Activated CD4-positive, alpha-beta T cell treated with anti-CD3 and anti-CD28 coated beads for 1 hour (primary cell): ENCODE results near the gene MAFG.
A peak's percentile ranks its signal among the peaks of the same experiment; 100 is the strongest.

ENCODE experiments used
- DNase-seq: peaks from one replicate; pipeline ENCODE4 v3.0.0-alpha.2; 2020

Gene MAFG

DNA sequence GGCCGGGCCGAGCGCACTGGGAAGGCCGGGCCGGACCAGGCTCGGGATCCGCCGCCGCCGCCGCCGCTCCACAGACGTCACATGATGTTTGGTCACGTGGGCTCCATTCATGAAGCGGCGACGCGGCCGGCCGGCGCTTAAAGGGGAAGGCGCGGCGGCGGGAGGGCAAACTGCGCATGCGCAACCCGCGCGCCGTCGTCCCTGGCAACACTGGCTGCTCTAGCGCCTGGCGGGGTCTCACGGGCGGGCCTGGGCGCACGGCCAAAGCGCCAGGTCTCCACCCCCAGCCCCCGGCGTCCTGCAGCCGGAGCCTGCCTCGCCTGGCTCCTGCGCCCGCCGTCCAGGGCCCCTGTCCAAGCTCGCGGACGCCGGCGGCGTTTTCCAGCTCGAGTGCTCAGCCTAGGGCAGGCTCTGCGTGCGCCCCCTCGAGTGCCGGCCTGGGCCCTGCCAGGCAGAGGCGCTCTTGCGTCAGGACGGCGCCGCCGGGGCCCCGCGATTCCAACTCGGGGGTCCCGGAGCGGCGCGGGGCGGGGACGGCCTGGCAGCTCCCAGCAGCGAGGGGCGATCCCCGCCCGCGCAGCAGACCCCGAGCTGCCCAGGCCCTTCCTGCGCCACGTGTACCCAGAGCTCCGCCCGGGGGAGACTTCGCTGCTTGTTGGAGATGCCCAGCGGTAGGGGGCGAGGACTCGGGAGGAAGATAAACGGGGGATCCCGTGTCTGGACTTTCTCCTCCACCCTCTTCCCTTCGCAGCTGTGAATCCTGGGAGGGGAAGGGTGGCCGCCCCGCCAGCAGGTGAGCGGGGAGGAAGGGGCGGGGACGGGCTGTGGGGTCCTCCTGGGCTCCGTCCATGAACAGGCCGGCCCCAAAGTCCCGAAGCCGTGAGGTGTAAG, at the start of gene MAFG:
Gene MAFG, minus strand, starts transcription at position 83 of the 891 bp plus-strand sequence. CDS start 4,550 bp downstream, outside the sequence.
- DNase-seq = peak; percentile 86

DNA sequence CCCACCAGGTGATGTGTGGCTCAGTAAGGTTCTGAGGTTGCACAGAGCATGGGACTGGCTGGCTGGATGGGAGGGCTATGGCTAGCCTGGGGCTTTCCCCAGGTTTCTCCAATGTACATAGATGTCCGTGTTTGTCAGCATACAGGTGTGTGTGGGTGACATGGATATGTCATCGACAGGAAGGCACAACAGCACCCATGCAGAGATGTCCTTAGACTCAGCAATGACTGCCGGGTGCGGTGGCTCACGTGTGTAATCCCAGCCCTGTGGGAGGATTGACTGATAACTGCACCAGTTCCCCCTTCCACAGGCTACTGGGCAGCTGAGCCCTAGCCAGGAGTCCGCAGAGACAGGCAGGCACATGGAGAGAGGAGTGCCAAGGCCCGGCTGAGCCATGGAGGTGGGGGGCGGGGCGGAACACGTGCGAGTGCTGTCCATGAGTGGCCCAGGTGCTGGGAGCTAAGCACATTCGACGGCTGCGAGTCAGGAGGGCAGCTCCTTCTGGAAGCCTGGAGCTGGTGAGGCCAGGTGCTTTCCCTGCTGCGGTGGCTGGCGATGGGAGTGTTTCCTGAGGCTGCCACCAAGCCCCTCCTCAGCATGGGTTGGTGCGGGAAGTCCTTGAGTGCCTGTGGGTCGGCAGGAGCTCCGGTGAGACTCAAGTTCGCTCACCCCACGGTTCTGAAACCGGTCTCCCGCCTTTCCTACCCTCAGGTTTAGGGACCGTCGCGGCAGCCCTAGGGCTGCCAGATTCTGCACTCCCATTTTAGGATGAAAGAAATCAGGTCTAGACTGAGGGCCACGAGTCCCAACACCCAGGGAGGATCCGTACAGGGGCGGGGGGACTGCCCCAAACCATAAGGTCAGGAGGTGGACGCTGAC, 49.0 kb upstream of the MAFG start:
- no peak for DNase-seq

DNA sequence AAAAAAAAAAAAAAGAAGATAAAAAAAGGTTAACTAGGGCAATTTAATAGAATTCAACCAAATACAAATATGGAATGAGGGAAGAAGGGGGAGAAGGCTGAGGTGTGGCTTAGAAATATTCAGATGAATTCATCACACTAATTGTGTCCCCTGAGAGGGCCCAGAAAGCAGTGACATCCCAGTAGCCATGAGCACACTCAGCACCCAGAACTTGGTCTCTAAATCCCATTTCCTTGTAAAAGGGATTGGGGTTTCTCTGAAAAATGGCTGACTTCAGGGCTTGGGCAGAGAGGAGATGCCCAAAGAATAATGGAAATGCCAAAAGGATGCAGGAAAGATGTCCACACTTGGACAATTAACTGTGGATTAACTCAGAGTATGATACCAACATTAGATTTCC, 45.9 kb upstream of the MAFG start:
- no peak for DNase-seq

DNA sequence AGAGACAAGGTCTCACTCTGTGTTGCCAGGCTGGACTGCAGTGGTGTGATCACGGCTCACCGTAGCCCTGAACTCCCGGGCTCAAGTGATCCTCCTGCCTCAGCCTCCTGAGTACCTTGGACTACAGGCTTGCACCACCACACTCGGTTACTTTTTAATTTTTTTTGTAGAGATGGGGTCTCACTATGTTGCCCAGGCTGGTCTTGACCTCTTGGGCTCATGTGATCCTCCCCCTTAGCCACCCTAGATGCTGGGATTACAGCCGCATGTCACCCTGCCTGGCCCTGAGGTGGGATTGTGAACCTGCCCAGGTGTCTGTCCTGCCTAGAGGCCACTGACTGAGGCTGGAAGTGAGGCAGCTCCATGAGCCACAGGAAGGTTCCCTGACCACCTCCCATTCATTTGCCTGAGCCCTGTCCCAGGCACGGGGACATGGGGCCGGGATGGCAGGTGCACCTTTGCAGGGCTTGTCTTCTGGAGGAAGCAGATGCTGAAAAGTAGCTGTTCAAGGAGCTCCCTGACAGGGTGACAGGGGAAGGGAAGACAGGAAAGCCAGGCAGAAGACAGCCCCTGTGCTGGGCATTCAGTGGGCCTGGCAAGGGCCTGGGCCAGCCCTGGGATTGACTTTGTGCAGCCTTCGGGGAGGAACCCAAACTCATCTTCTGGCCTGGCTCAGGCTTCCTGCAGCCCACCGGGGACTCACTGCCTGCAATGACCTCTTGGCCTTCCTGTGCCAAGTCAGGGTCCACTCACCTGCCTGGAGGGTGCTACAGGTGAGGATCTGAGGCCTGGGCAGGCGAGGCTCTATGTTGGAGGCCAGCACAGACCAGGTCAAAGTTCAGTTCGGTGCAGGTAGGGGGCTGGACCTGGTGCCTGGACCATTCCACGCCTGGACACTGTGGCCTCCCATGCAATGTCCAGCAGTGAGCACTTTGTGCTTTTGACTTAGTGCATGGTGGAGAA, 41.6 kb upstream of the MAFG start:
- DNase-seq = no peak

DNA sequence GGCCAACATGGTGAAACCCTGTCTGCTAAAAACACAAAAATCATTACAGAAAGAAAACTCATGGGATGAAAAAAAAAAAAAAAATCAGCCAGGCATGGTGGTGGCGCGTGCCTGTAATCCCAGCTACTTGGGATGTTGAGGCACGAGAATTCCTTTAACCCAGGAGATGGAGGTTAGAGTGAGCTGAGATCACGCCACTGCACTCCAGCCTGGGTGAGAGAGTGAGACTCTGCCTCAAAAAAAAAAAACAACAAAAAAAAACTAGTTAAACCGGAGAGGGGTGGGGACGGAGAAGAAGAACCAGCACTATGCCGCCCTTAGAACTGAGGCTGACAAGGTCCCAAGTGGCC, 40.8 kb upstream of the MAFG start:
- no peak for DNase-seq

DNA sequence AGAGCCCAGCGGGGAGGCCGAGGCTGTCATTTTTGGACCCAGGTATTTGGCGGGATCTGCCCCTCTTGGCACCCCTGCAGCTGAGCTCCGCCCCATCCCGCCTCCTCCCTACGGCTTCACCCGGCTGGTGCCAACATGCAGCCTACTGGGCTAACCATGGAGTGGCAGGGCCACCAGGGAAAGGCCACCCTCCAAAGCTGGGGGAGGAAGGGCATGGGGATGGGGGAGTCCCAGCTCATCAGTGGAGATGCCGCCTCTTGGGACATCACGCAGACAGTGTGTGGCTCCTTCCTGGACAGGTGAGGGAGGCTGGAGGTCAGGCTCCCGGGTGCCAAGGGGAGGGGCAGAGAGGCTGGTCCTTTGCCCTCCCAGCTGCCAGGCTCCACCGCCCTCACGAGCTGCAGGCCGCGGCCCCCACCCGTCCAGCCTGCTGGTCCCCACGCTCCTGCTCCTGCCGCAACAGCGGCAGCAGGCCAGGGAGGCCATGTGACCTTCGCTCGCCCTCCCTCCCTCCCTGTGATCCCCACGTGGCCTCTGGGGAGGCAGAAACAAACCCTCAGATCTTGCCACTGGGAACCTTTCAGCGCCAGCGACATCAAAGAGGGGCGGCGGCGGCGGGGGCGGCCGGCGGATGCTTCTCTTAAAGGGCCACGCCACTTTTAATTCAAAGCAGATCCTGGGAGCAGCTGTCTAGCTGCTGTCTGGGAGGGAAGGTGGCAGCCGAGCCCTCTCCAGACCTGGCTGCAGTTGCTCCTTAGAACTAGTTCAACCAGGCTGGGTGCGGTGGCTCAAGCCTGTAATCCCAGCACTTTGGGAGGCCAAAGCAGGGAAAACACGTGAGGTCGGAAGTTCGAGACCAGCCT, 40.2 kb upstream of the MAFG start:
- DNase-seq = peak; percentile 78

DNA sequence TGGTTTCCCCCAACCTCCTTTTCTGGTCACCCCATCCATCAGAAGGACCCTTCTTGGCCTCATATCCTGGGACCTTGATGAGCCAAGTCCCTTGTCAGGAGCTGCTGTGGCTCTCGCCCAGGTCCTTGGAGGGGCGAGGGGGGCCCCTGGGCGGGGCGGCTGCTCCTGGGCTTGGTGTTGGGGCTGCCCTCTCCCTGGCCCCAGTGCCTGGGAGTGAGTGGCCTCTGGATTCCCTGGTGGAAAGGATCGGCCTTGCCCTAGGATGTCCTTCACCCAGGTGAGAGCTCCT, 39.7 kb upstream of the MAFG start:
- no peak for DNase-seq

DNA sequence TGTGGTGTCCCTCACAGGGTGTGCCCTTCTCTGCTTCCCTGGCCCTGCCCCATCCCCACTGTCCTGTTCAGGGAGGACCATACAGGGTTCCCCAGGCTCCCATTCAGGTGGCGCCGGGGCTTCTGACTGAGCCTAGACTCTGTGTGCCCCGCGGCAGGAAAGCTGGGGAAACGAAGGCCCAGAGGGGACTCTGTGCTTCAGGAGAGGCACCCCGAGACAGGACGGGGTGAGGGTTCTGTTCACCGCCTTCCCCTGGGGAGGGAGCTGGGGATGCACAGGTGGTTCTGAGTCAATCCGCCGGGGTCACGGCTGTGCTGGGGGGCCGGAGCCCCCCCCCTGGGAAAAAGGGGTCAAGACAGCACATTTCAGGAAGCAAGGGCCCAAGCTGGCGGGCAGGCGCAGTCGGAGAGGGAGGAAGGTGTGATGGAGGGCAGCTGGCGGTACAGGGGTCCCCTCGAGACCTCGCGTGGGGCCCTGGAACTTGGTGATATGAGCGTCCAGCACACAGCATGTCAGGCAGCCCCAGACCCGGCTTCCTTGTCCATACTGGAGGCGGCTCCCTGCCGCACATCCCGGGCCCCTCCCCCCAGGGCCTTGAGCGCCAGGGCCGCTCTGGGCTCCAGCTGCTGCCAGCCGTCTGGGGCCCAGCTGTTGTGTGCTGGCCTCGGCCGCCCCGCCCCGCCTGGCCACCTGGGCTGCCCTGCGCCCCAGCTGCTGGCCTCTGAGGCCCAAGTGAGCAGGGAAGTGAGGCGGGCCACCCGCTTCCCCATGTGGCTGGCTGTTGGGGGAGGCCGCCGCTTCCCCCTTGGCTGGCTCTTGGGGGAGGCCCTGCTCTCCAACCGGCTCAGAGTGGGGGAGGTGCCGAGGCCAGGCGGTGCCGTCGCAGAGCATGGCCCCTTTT, 39.1 kb upstream of the MAFG start:
- no peak for DNase-seq

DNA sequence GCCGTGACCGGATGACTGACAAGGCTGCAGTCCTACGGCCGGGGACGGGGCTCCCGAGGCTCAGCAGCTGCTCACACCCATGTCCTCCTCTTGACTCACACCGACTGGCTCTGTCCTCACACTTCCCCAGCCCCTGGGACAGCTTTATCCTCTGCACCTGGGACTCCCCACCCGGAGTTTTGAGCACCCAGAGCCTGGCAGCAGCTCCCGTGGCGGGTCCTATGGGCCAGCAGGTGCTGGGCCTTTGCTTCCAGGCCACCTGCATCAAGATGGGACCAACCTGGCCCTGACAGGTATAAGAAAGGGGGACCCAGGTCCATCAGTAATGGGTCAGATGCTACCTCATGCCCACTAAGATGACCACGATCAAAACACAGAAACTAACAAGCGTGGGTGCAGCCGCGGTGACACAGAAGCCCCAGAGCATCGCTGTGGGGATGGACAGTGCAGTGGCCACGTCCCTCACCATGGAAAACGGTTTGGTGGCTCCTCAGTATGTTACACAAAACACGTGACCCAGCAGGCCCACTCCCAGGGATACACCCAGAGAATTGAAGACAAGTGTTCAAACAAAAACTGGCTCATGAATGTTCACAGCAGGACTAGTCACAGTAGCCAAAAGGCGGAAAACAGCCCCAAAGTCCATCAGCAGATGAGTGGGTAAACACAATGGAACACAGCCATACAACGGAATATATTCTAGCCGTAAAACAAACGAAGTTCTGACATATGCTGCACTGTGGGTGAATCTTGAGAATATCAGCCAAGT, 36.7 kb upstream of the MAFG start:
- DNase-seq = no peak

DNA sequence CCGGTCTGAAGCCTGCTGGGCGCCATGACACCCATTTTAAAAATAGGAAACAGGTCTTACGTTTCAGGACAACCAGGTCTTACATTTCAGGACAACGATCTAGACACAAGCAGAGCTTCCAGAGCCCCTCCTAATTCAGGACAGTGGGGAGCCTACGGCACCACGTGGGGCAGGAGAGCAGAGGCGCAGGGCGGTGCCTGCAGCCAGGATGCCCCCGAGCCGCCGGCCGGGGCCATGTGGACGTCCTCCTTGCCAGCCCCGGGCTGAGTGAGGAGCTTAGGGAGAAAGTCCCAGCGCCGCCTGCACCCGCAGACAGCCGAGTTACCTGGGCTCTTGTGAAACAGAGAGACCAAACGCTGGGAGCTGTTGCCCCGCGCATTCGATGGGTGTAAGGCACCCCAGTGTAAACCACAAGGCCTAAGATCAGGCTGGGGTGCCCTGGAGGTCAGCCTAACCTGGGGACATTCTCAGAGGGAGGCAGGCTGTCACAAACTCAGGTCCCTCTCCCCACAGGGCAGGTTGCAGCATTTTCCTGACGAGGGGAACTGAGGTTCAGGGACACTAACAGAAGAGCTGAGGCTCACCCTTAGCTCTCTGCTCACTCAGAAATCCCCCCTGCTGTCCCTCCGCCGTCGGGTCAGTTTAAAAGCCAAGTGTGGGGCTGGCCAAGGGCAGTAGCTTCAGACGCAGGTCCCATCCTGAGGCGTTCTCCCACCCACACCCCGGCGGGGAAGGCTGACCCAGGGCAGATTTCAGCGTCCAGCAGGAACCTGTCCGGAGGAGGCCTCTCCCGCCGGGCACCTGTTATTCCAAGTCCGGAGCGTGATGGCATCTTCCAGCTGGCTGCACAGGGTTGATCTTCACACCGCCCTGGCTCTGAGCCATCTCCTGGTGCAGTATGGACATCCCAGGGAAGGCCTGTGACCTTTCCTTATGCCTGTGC, 35.2 kb upstream of the MAFG start:
- no peak for DNase-seq

DNA sequence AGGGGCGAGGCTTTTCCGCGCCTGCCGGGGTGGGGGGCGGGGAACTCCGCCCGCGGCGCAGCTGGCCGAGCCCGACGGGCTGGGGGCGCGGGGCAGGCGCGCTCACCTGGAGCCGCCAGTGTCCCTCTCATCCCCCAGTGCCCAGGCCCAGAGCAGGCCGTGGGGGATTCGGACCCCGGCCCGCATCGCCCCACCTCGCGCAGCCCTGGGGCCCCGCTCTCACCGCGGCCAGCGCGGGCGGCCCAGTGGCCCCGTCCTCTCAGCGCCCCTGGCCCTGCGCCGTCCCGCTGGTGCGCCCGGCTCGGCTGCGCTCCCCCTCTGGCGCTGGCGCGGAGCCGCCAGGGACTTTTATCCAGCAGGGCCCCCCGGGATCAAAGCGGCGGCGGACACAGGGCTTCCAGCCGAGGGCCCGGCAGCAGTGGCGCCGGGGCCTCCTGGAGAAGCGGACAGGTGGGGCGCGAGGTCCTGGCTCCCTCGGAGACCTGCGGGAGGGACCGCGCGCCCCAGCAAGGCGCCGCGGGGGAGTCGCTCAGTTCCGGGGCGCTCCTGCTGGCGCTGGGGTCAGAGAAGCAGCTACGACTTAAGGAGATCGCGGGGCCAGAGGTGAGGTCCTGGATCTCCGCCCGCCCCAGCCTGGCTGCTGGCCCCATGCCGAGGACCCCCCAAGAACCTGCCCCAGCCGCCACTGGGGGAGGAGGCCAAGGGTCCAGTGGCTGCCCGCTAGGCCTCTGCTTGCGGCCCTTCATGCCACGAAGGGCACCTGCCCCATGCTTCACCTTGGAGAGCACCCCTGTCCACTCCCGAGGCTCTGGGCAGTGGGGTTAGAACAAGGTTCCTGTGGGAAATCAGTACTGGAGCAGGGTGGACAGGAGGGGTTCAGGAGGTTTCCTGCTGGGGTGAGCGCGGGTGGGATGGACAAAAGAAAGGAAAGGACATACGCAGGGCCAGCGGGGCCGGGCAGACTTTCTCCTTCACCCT, 34.3 kb upstream of the MAFG start:
- DNase-seq = no peak

DNA sequence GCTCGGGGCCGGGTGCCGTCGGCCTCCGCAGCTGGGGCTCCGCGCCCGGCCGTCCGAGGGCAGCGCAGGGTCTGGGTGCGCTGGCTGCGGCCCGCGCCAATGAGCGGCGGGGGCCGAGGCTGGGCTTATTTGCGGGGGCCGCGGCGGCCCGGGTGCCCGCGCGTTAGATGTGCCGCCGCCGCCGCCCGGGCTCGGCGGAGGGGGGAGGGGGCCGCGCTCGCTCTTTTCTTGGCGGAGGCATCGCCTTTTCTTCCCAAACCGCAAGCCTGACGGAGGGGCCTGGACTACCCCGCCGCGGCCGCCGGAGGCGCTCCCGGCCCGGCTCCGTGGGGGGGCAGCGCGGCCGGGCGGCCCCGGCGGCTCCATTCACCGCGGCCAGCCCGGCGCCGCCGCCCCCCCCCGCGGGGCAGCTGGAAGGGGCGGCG, 33.6 kb upstream of the MAFG start, which contains the start of gene NOTUM:
Gene NOTUM, minus strand, starts transcription at position 101 of the 425 bp plus-strand sequence. CDS start 278 bp downstream, outside the sequence.
- no peak for DNase-seq

DNA sequence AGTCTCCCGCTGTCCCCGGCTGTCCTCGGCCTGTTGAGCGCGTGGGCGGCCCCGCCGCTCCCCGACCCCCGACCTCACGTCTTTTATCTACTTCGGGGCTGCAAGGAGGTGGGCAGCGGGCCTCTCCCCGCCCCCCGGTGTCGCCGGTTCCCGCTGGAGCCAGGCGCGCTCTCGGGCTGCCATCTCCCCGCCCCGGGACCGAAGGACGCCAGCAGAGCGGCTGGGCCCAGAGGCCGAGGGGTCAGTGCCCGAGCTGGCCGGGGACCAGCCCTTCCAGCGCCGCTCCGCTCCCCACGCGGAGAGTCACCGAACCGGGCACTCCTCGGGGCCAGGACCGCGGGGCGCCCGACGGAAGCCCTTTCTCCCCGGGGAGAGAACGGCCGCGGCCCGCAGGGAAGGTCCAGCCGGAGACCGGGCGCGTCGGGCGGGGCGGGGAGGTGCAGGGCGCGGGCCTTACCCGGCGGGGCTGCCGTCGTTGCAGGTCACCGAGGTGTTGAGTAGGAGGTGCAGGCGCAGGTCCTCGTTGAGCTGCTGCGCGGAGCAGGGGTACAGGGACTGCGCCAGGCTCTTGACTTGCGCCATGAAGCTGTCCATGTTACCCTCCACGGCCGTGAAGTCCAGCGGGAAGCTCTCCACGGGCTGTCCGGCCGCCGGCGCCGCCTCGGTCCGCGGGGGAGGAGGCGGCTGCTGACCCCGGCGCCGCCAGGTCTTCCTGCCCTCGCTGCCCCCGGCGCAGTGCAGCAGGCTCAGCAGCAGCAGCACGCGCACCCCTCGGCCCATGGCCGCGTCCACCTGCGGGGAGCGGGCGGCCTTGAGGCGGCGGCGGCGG, 32.8 kb upstream of the MAFG start:
- DNase-seq = no peak

DNA sequence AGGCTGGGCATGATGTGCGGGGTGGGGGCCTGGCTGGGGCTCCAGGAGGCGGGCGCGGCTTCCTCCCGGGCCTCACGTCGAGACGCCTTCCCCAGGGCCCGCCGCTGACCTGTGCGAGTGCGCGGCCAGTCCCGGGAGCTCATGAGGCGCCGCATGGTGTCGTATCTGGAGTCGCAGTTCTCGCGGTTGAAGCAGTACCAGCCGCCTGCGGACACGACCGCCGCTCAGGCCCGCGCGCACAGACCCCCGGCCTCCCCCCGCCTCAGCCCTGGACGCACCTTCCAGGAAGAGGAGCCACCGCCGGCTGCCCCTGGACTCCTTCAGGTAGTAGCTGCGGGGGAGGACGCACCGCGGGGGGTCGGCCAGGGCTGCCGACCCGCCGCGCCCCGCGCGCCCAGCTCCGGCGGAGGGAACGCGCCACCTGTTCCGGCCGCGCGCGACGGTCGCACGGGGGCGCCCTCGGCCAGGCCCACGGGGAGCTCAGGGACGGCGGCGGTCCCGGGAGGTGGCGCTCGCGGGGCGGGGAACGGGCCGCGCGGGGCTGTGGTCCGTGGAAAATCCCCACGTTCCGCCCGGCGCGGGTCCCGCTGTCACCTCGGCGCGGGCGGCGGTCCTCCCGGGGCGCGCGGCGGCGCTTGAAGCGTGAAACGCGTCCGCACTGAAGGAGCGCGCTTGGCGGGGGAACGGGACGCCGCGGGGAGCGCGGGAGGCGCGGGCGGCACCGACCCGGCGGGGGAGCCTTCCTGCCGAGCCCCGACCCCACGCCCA, 32.0 kb upstream of the MAFG start:
- peak; percentile 75 for DNase-seq

DNA sequence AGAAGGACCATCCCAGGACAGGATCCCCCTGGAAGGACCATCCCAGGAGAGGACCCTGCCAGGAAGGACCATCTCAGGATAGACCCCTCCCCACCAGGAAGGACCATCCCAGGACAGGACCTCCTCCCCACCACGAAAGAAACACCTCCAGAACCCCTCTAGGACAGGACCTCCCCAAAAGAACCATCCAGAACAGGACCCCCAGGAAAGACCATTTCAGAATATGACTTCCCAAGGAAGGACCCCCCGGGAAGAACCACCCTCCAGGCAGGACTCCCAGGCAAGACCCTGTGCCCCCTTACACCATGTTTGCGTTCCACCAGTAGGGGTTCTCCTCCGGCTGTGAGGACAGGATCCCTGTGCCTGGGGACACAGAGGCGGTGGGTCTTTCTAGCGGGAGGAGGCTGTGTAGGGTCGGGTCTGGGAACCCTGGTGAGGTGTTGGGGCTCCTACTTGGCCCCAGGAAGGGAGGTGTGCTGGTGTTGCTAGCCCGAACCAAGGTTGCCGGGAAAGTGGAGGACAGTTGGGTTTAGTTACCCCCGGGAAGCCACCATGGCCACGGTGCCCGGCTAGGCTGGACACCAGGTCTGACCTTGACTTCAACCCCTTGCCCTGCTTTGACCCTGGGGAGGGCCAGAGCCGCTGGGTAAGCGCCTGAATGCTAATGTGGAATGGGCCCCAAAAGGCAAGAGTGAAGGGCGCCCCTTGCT, 31.3 kb upstream of the MAFG start:
- no peak for DNase-seq
